Measurements from ENCODE around the gene NPR2. TPM values are rescaled to one million over a fixed set of nuclear protein-coding genes. Genes with fewer than 3 reads are reported as not detected.
A peak's percentile ranks its signal among the peaks of the same experiment; 100 is the strongest.

Gene NPR2
- total and polyA plus RNA-seq, 8 donors = 17.6 to 58.6 (median 47.2) TPM

DNA sequence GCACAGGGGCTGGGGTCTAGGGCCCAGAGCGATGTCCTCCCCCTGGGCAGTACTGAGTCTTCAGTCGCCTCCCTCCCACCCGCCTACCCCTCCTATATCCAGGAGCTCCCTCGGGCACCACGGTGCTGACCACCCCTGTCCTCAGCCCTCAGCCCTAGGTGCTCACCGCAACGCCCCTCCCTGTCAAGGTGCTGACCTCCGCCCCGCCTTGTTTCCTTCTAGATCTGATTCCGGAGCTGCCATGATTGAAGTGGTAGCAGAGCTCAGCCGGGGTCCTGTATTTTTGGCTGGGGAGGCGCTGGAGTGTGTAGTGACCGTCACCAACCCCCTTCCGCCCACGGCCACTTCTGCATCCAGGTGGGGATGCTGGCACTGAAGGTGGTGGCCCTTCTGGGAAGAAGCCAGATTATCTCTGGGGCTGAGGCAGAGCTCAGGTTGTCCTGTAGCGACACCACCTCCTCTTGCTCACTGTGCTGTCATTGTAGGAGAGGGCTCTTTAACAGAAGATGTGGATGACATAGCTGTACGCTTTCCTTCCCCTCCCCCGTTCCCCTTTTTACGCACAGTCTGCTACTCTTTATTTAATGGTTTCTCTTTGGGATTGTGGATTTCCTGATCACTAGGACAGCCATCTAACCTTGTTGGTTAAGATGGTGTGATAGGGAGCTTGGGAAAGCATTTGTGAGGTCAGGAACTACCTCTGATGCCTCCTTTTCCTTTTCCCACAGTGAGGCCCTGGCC, 41.7 kb upstream of the NPR2 start:
- intact Hi-C loops (cut with DNase I) = no loop called here
- H3K9me3 ChIP-seq = no peaks in the 10 kb centered on the region
- TF ChIP-seq, protein P1, sequence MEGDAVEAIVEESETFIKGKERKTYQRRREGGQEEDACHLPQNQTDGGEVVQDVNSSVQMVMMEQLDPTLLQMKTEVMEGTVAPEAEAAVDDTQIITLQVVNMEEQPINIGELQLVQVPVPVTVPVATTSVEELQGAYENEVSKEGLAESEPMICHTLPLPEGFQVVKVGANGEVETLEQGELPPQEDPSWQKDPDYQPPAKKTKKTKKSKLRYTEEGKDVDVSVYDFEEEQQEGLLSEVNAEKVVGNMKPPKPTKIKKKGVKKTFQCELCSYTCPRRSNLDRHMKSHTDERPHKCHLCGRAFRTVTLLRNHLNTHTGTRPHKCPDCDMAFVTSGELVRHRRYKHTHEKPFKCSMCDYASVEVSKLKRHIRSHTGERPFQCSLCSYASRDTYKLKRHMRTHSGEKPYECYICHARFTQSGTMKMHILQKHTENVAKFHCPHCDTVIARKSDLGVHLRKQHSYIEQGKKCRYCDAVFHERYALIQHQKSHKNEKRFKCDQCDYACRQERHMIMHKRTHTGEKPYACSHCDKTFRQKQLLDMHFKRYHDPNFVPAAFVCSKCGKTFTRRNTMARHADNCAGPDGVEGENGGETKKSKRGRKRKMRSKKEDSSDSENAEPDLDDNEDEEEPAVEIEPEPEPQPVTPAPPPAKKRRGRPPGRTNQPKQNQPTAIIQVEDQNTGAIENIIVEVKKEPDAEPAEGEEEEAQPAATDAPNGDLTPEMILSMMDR (IDR thresholded peaks at IDR 0.05) = no peak
- ATAC-seq (peak; percentile 65), DNase-seq (peak in 1 of 4 donors; percentile 54)
- H3K36me3 ChIP-seq = peaks cover 0 to 44% of the 10 kb centered on the region in 2 donors
- H3K27me3 ChIP-seq = no peaks in the 10 kb centered on the region
- H3K4me3 ChIP-seq = peak overlapping the region; percentile 83 to 93
- peak overlapping the region; percentile 90 to 91 for H3K27ac ChIP-seq
- peaks cover 27 to 53% of the 10 kb centered on the region in 2 donors for H3K4me1 ChIP-seq

DNA sequence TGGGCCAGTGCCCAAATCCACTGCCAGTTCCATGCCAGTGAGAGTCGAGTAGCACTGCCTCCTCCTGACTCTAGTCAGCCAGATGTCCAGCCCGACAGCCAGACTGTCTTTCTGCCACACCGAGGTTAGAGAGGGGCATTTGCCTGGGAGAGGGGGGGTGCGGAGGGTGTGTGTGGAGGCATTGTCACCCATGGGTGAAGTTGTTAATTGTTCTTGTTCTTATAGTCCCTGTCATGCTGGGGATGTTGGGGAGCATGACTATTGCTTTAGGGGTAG, 41.2 kb upstream of the NPR2 start:
- Histone ChIP-seq H3K4me3 (peak overlapping the region in 1 of 2 donors; percentile 93), H3K36me3 (peaks cover 0 to 47% of the 10 kb centered on the region in 2 donors)

DNA sequence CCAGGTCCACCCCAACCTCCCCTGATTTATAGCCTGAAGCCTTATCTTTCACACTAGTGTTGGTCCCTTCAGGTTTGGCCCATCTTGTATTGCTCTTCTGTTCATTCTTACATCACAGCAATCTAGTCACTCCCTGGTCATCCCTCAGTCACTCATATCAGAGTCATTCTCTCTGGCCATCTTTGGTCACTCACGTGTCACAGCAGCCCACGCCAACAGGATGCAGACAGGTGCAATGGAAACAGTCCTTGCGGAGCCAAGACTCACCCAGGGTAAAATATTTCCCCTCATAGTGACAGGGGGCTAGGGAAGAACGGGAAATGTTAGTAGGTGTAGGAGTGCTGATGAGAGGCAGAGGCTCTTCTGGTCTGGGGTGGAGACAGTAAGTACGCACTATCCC, 37.9 kb upstream of the NPR2 start:
- Histone ChIP-seq H3K27me3 (no peaks in the 10 kb centered on the region), H3K4me1 (peaks cover 10 to 41% of the 10 kb centered on the region in 2 donors), H3K9me3 (no peaks in the 10 kb centered on the region), H3K27ac (no peak overlapping the region), H3K4me3 (no peak overlapping the region), H3K36me3 (peaks cover 0 to 47% of the 10 kb centered on the region in 2 donors)
- no peak for DNase-seq
- TF ChIP-seq, protein P1 (IDR thresholded peaks at IDR 0.05) = no peak
- intact Hi-C loops (cut with DNase I) = no loop called here
- no peak for ATAC-seq

More for the DNA sequence above, 41.2 kb upstream of the NPR2 start:
- intact Hi-C loops (cut with DNase I) = no loop called here
- H3K9me3 ChIP-seq = no peaks in the 10 kb centered on the region
- DNase-seq (no peak), ATAC-seq (no peak)
- H3K27ac ChIP-seq = peak overlapping the region; percentile 90 to 91
- H3K27me3 ChIP-seq = no peaks in the 10 kb centered on the region
- TF ChIP-seq, protein P1 (IDR thresholded peaks at IDR 0.05) = no peak
- peaks cover 23 to 47% of the 10 kb centered on the region in 2 donors for H3K4me1 ChIP-seq

DNA sequence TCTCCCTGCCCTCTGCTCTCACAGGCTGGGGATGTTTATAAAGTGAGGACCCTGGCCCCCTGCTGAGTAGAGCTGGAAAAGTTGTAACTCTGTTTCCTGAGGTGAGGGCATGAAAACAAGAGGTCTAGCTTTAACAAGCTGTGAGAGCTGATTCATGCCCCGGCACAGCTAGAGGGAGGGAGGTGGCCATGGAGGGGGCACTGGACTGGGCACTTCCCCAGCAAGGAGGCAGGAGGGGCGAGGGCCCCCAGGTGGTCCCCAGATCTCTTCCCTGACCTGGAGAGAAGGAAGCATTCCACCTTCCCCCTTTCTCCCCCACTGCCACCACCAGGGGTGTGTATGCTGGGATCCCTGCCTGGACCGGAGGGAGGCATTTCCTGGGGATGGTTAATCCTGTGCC, 37.1 kb upstream of the NPR2 start, which contains the start of gene MSMP:
Gene MSMP, minus strand, starts transcription at position 13 of the 400 bp plus-strand sequence. CDS start 147 bp downstream, outside the sequence.
- no peak within 1 kb of the TSS for H3K27ac ChIP-seq
- H3K9me3 ChIP-seq = no peaks in the 10 kb centered on the region

DNA sequence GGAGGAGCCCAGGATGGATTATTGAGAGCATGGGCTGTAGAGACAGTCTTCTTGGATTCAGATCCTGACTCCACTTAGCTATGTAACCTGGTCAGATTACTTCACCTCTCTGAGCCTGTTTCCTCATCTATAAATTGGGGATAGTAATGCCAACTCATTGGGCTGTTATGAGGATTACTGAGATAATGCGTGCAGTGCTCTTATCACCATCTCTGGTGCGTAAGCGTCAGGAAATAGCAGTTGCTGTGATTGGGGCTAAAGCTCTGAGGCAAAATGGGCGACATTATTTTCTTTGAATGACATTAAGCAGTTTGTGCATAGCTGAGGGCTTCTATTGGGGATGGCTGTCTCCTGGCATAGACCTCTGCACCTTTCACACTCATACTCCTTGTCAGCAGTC, 36.3 kb upstream of the NPR2 start:
- Histone ChIP-seq H3K4me1 (peaks cover 6 to 43% of the 10 kb centered on the region in 2 donors), H3K4me3 (no peak overlapping the region), H3K36me3 (peaks cover 0 to 47% of the 10 kb centered on the region in 2 donors), H3K9me3 (no peaks in the 10 kb centered on the region), H3K27me3 (no peaks in the 10 kb centered on the region), H3K27ac (no peak overlapping the region)
- ATAC-seq = no peak
- no peak for DNase-seq
- TF ChIP-seq, protein P1 (IDR thresholded peaks at IDR 0.05) = no peak
- intact Hi-C loops (cut with DNase I) = no loop called here

More for the DNA sequence above, 37.1 kb upstream of the NPR2 start, which contains the start of gene MSMP:
- H3K27me3 ChIP-seq = no peaks in the 10 kb centered on the region
- intact Hi-C loops (cut with DNase I) = no loop called here
- peaks cover 0 to 47% of the 10 kb centered on the region in 2 donors for H3K36me3 ChIP-seq
- H3K4me1 ChIP-seq = peaks cover 10 to 49% of the 10 kb centered on the region in 2 donors
- ATAC-seq = no peak
- TF ChIP-seq, protein P1 (IDR thresholded peaks at IDR 0.05) = no peak
- no peak within 1 kb of the TSS for H3K4me3 ChIP-seq
- DNase-seq = no peak
